Heart left ventricle (tissue), 16 donors: ENCODE data around the gene DPP9. TPM values are rescaled to one million over a fixed set of nuclear protein-coding genes. Genes with fewer than 3 reads are reported as not detected.

ENCODE experiments used
- ATAC-seq, 4 donors: fragments of 200-7000 bp; cut with Tn5 transposase; one replicate each; pipeline ENCODE4 v1.9.1; 2020 to 2022; ENCODE audit warnings: moderate library complexity in 4 of 4, mild to moderate bottlenecking in 3 of 4, moderate number of reproducible peaks in 1 of 4
- DNase-seq, 5 donors: peaks; one replicate each; pipeline ENCODE4 v3.0.0-alpha.2; 2020
- H3K27ac ChIP-seq, 12 donors: fragments of 200-600 bp; sonication (generic) in 4 of 12; one replicate each; pipeline versions ENCODE4 v1.5.0 to v1.8.0; 2016 to 2022; ENCODE audit warnings: mild to moderate bottlenecking in 2 of 12
- H3K27me3 ChIP-seq, 9 donors: fragments of 200-600 bp; sonication (generic) in 2 of 9; one replicate each; pipeline versions ENCODE4 v1.5.1 to v1.8.0; 2016 to 2022; ENCODE audit warnings: mild to moderate bottlenecking in 3 of 9
- H3K36me3 ChIP-seq, 9 donors: fragments of 200-600 bp; sonication (generic) in 2 of 9; one replicate each; pipeline versions ENCODE4 v1.5.0 to v1.8.0; 2018 to 2022; ENCODE audit warnings: mild to moderate bottlenecking in 2 of 9
- H3K4me1 ChIP-seq, 12 donors: fragments of 200-600 bp; sonication (generic) in 4 of 12; one replicate each; pipeline versions ENCODE4 v1.5.0 to v1.8.0; 2016 to 2022; ENCODE audit warnings: mild to moderate bottlenecking in 3 of 12
- H3K4me3 ChIP-seq, 12 donors: fragments of 200-600 bp; sonication (generic) in 4 of 12; one replicate each; pipeline versions ENCODE4 v1.5.0 to v1.8.0; 2017 to 2022; ENCODE audit warnings: mild to moderate bottlenecking in 9 of 12, moderate library complexity in 4 of 12
- H3K9me3 ChIP-seq, 12 donors: fragments of 200-600 bp; sonication (generic) in 4 of 12; one replicate each; pipeline versions ENCODE4 v1.5.0 to v1.8.0; 2016 to 2022; ENCODE audit warnings: mild to moderate bottlenecking in 1 of 12
- CTCF ChIP-seq, 12 donors: fragments of 200-600 bp; sonication (generic) in 4 of 12; IDR thresholded peaks; one replicate each; pipeline versions ENCODE4 v1.5.0 to v1.8.0; 2018 to 2022; ENCODE audit warnings: antibody characterized with exemption in 12 of 12, mild to moderate bottlenecking in 5 of 12
- POLR2A ChIP-seq, 2 donors: fragments of 450-650 bp; IDR thresholded peaks; one replicate each; pipeline ENCODE4 v1.6.1; 2017; ENCODE audit warnings: antibody characterized with exemption in 2 of 2, mild to moderate bottlenecking in 2 of 2, moderate library complexity in 2 of 2
- WGBS, 4 donors: extraction: QIAGEN DNeasy Blood & Tissue Kit in 2 of 4; methylation state at CpG; one replicate each; pipeline versions ENCODE4 v1.1.5 to v1.1.7; 2013 to 2018; 5-methylcytosine and 5-hydroxymethylcytosine counted together
- intact Hi-C, 10 donors: fragments of 100-400 bp; cut with DNase I; formaldehyde crosslinking; loops; one replicate each; pipeline versions ENCODE4 v1.11.1 to v1.14.2; 2022
- polyA plus RNA-seq, 2 donors: library from polyadenylated mRNA; stranded (reverse); fragments of 200-250 nt; gene quantifications; one replicate each; pipeline ENCODE4 v1.2.3, GENCODE V29; 2013
- total RNA-seq, 9 donors: library from RNA; depleted of rRNA in 2 of 9; stranded (reverse); fragments of >200 nt in 2 of 9; fragmentation: NEBNext Ultra II Directional in 3 of 9; extraction: Animal tissue kit (Norgen Biotek cat#: 25700) in 3 of 9; gene quantifications; one replicate each; pipeline versions ENCODE4 v1.1.0 to v1.2.4, GENCODE V29; 2016 to 2023
- donor health status: ischemic (EF 13 %, LVEDD 7.1; RV severe dilation, severe dysfunction).
- donor health status: healthy with polysubstance abuse.
- donor health status: DM: no; HTN: yes; CAD: no.
- donor health status: DM: no; HTN: no; CAD: no.
- donor health status: ischemic (EF 25% LVEDD 6.9; RV normal size, moderate dysfunction).
- donor health status: ischemic (EF 25% LVEDD 5.7; RV mildly dilated, moderate dysfunction).
- donor health status: healthy.
- donor health status: DM: yes; HTN: yes; CAD: no.
- donor health status: ischemic (EF 35%, LVEDD 5.7; RV mildly dilated, moderate dysfunction).
- donor health status: nonischemic (EF 11% LVEDD 7.7; RV severe dilation, severe dysfunction).
- donor health status: DM: yes; HTN: yes; CAD: no.
- donor health status: PGD.
- donor health status: ischemic (EF 29% LVEDD 5.4; RV normal size, mild dysfunction).
- donor health status: nonischemic (EF 23%, LVEDD 6.1; RV moderate dilation, normal function).

DPP9 gene
- total and polyA plus RNA-seq, 11 donors, result 30.7 to 65.2 (median 47.7) TPM

- no peaks in the 10 kb centered on the region for H3K27me3 ChIP-seq
- no peaks in the 10 kb centered on the region for H3K9me3 ChIP-seq
- H3K27ac ChIP-seq, result peak overlapping the region in 1 of 12 donors; percentile 57
- 69 to 81% (median 80%) methylated on average over 29 to 34 of the region's 34 CpGs for WGBS, 4 donors
- intact Hi-C loops, result no loop called here
- TF ChIP-seq POLR2A (IDR thresholded peaks at IDR 0.05) (no peak), CTCF (IDR thresholded peaks at IDR 0.05) (no peak)
- H3K36me3 ChIP-seq, result peaks cover 0 to 85% (median 68%) of the 10 kb centered on the region in 9 donors
- peaks cover 0 to 10% (median 5%) of the 10 kb centered on the region in 12 donors for H3K4me1 ChIP-seq
- DNase-seq (peak in 1 of 5 donors; percentile 37), ATAC-seq (peak in 3 of 4 donors; percentile 25 to 28 (median 28))
- no peak overlapping the region for H3K4me3 ChIP-seq
Observed at GRCh38 chr19:4678881-4679790, 44.5 kb downstream of the DPP9 start.

- no peak overlapping the region for H3K4me3 ChIP-seq
- peaks cover 0 to 65% (median 48%) of the 10 kb centered on the region in 9 donors for H3K36me3 ChIP-seq
- no peaks in the 10 kb centered on the region for H3K9me3 ChIP-seq
- peak; percentile 49 to 71 (median 64) for ATAC-seq
- intact Hi-C loops, result no loop called here
- peak in 3 of 5 donors; percentile 52 to 69 (median 66) for DNase-seq
- 49 to 65% (median 62%) methylated on average over 10 to 17 of the region's 17 CpGs for WGBS, 4 donors
- H3K27me3 ChIP-seq, result no peaks in the 10 kb centered on the region
- TF ChIP-seq CTCF (IDR thresholded peaks at IDR 0.05) (peak; percentile 19 to 69 (median 56)), POLR2A (IDR thresholded peaks at IDR 0.05) (no peak)
- peaks cover 0 to 10% (median 5%) of the 10 kb centered on the region in 12 donors for H3K4me1 ChIP-seq
- H3K27ac ChIP-seq, result peak overlapping the region in 9 of 12 donors; percentile 4 to 64 (median 43)
Observed at GRCh38 chr19:4676955-4677731, 46.5 kb downstream of the DPP9 start.

- DNase-seq (peak in 1 of 5 donors; percentile 23), ATAC-seq (no peak)
- TF ChIP-seq CTCF (IDR thresholded peaks at IDR 0.05), result no peak
- TF ChIP-seq POLR2A (IDR thresholded peaks at IDR 0.05), result no peak
- no peaks in the 10 kb centered on the region for H3K27me3 ChIP-seq
- no peaks in the 10 kb centered on the region for H3K9me3 ChIP-seq
- peaks cover 0 to 22% (median 8%) of the 10 kb centered on the region in 12 donors for H3K4me1 ChIP-seq
- H3K36me3 ChIP-seq, result peaks cover 0 to 47% (median 35%) of the 10 kb centered on the region in 9 donors
- H3K4me3 ChIP-seq, result no peak overlapping the region
- no peak overlapping the region for H3K27ac ChIP-seq
- intact Hi-C loops, result no loop called here
- 92 to 95% (median 93%) methylated on average over 11 to 16 of the region's 16 CpGs for WGBS, 4 donors
Observed at GRCh38 chr19:4675346-4675745, 48.3 kb downstream of the DPP9 start.
